Caco-2 (cell line): Measurements from ENCODE around the gene C11orf87. TPM values are rescaled to one million over a fixed set of nuclear protein-coding genes. Genes with fewer than 3 reads are reported as not detected.

Source experiments
- BruUV-seq: library from RNA; stranded (reverse); fragments of 400-500 nt; replicated peaks from 2 replicates; lab custom pipeline; 2021; lab: Mats Ljungman, UMichigan
- CTCF ChIA-PET: fragments of 300-600 bp; sonication (Branson Sonifier 250); formaldehyde crosslinking; loops from one replicate; lab custom pipeline; 2022; ENCODE audit warnings: antibody characterized with exemption; lab: Charles Lee
- POLR2A ChIA-PET: fragments of 300-600 bp; sonication (Branson Sonifier 250); formaldehyde crosslinking; loops from one replicate; lab custom pipeline; 2022; ENCODE audit warnings: antibody characterized with exemption; lab: Charles Lee
- DNase-seq, 2 experiments: peaks; one replicate each; pipeline versions ENCODE4 v3.0.0 to v3.0.0-alpha.2; 2020 to 2022
- H3K27me3 ChIP-seq: replicated peaks from 2 replicates; pipeline ENCODE4 v1.6.0; 2011; ENCODE audit warnings: low read length; ENCODE audit not compliant: control insufficient read depth, insufficient read depth
- H3K36me3 ChIP-seq: 2 replicates; pipeline ENCODE4 v1.5.1; 2011; ENCODE audit warnings: low read length; ENCODE audit not compliant: control insufficient read depth, insufficient read depth
- H3K4me1 ChIP-seq: fragments of 250-450 bp; sonication (Bioruptor Pico); 2 replicates; pipeline ENCODE4 v1.5.1; 2020; ENCODE audit warnings: mild to moderate bottlenecking
- H3K4me3 ChIP-seq: 2 replicates; pipeline ENCODE4 v1.5.1; 2011; ENCODE audit warnings: low read depth, mild to moderate bottlenecking, control low read depth, low read length
- H3K9me3 ChIP-seq: fragments of 250-450 bp; sonication (Bioruptor Pico); 2 replicates; pipeline ENCODE4 v1.5.1; 2020; ENCODE audit warnings: mild to moderate bottlenecking, moderate library complexity
- H3K27ac Mint-ChIP-seq: one replicate; pipeline ENCODE4 v1.8.0; 2022; ENCODE audit warnings: mixed read lengths; ENCODE audit not compliant: unreplicated experiment
- H3K27me3 Mint-ChIP-seq: one replicate; pipeline ENCODE4 v1.8.0; 2022; ENCODE audit warnings: mixed read lengths; ENCODE audit not compliant: insufficient read depth, unreplicated experiment
- H3K36me3 Mint-ChIP-seq: one replicate; pipeline ENCODE4 v1.8.0; 2022; ENCODE audit warnings: mild to moderate bottlenecking, mixed read lengths; ENCODE audit not compliant: insufficient read depth, unreplicated experiment
- H3K4me1 Mint-ChIP-seq: one replicate; pipeline ENCODE4 v1.8.0; 2022; ENCODE audit warnings: low read depth, mixed read lengths; ENCODE audit not compliant: unreplicated experiment
- H3K4me3 Mint-ChIP-seq: one replicate; pipeline ENCODE4 v1.8.0; 2022; ENCODE audit warnings: mild to moderate bottlenecking, moderate library complexity, mixed read lengths; ENCODE audit not compliant: unreplicated experiment
- H3K9me3 Mint-ChIP-seq: one replicate; pipeline ENCODE4 v1.8.0; 2022; ENCODE audit warnings: mixed read lengths; ENCODE audit not compliant: unreplicated experiment
- CTCF ChIP-seq, 2 experiments: fragments of 200-600 bp in 1 of 2; IDR thresholded peaks; 1 replicate in 1 of 2; 2 replicates in 1 of 2; pipeline versions ENCODE4 v1.5.1 to v1.8.0; 2011 to 2022; ENCODE audit warnings: antibody characterized with exemption in 1 of 2, control low read depth in 1 of 2, inconsistent platforms in 1 of 2, low read depth in 1 of 2, low read length in 1 of 2, mild to moderate bottlenecking in 1 of 2, moderate library complexity in 1 of 2; ENCODE audit not compliant: insufficient read depth in 1 of 2, severe bottlenecking in 1 of 2, unreplicated experiment in 1 of 2
- intact Hi-C: fragments of 100-400 bp; cut with micrococcal nuclease; formaldehyde crosslinking; loops from one replicate; pipeline ENCODE4 v1.10.0; 2022; ENCODE audit not compliant: unreplicated experiment
- total RNA-seq: library from RNA; stranded (reverse); gene quantifications from 2 replicates; pipeline ENCODE4 v1.2.3, GENCODE V29; 2022

The C11orf87 gene
- total RNA-seq, 1 experiment from 2014 or later = not detected

GRCh38 chr11:109433753-109434256 lies 11.8 kb downstream of the C11orf87 start:
- H3K36me3 Mint-ChIP-seq = no peaks in the 10 kb centered on the region
- CTCF ChIA-PET = no interaction called here
- H3K36me3 ChIP-seq = no peaks in the 10 kb centered on the region
- H3K27ac Mint-ChIP-seq = no peak overlapping the region
- H3K4me3 Mint-ChIP-seq = no peak overlapping the region
- H3K4me3 ChIP-seq = no peak overlapping the region
- DNase-seq = no peak
- BruUV-seq = no TSS peak
- no peaks in the 10 kb centered on the region for H3K27me3 ChIP-seq
- H3K27me3 Mint-ChIP-seq = peaks cover 4% of the 10 kb centered on the region
- no peak for TF ChIP-seq CTCF (IDR thresholded peaks at IDR 0.05; ENCODE audit: insufficient read depth in 1 of 2, low read depth in 1 of 2, low read length in 1 of 2, severe bottlenecking in 1 of 2, unreplicated experiment in 1 of 2)
- POLR2A ChIA-PET = no interaction called here
- H3K9me3 ChIP-seq = no peaks in the 10 kb centered on the region
- H3K4me1 ChIP-seq = no peaks in the 10 kb centered on the region
- intact Hi-C loops = no loop called here
- H3K9me3 Mint-ChIP-seq = no peaks in the 10 kb centered on the region
- no peaks in the 10 kb centered on the region for H3K4me1 Mint-ChIP-seq

- intact Hi-C loops = no loop called here
- no peaks in the 10 kb centered on the region for H3K9me3 ChIP-seq
- ChIA-PET POLR2A (no interaction called here), CTCF (no interaction called here)
- Mint-ChIP-seq H3K27me3 (peaks cover 4% of the 10 kb centered on the region), H3K27ac (no peak overlapping the region), H3K4me1 (no peaks in the 10 kb centered on the region), H3K4me3 (no peak overlapping the region), H3K36me3 (no peaks in the 10 kb centered on the region), H3K9me3 (no peaks in the 10 kb centered on the region)
- BruUV-seq = no TSS peak
- no peak for DNase-seq
- no peaks in the 10 kb centered on the region for H3K36me3 ChIP-seq
- TF ChIP-seq CTCF (IDR thresholded peaks at IDR 0.05; ENCODE audit: insufficient read depth in 1 of 2, low read depth in 1 of 2, low read length in 1 of 2, severe bottlenecking in 1 of 2, unreplicated experiment in 1 of 2) = no peak
- H3K4me3 ChIP-seq = no peak overlapping the region
- no peaks in the 10 kb centered on the region for H3K27me3 ChIP-seq
- H3K4me1 ChIP-seq = no peaks in the 10 kb centered on the region
These were observed 13.2 kb downstream of the C11orf87 start for GRCh38 chr11:109435121-109435742.

- no peak overlapping the region for H3K4me3 Mint-ChIP-seq
- no peak overlapping the region for H3K27ac Mint-ChIP-seq
- H3K36me3 Mint-ChIP-seq = no peaks in the 10 kb centered on the region
- Histone ChIP-seq H3K27me3 (peaks cover 2% of the 10 kb centered on the region), H3K9me3 (no peaks in the 10 kb centered on the region), H3K36me3 (no peaks in the 10 kb centered on the region), H3K4me3 (no peak overlapping the region), H3K4me1 (no peaks in the 10 kb centered on the region)
- peaks cover 4% of the 10 kb centered on the region for H3K27me3 Mint-ChIP-seq
- CTCF ChIA-PET = no interaction called here
- DNase-seq = no peak
- intact Hi-C loops = no loop called here
- TF ChIP-seq CTCF (IDR thresholded peaks at IDR 0.05; ENCODE audit: insufficient read depth in 1 of 2, low read depth in 1 of 2, low read length in 1 of 2, severe bottlenecking in 1 of 2, unreplicated experiment in 1 of 2) = no peak
- no peaks in the 10 kb centered on the region for H3K9me3 Mint-ChIP-seq
- BruUV-seq = no TSS peak
- H3K4me1 Mint-ChIP-seq = no peaks in the 10 kb centered on the region
- POLR2A ChIA-PET = no interaction called here
These were observed 17.7 kb downstream of the C11orf87 start for GRCh38 chr11:109439684-109440083.
